Activated CD8-positive, alpha-beta memory T cell treated with anti-CD3 and anti-CD28 coated beads for 1 hour (primary cell): ENCODE results near the gene PYGO2.

Source experiments
- DNase-seq, 2 donors: peaks; one replicate each; pipeline ENCODE4 v3.0.0-alpha.2; 2020; ENCODE audit warnings: low read depth in 1 of 2; ENCODE audit errors: extremely low read depth in 1 of 2

Gene PYGO2, protein sequence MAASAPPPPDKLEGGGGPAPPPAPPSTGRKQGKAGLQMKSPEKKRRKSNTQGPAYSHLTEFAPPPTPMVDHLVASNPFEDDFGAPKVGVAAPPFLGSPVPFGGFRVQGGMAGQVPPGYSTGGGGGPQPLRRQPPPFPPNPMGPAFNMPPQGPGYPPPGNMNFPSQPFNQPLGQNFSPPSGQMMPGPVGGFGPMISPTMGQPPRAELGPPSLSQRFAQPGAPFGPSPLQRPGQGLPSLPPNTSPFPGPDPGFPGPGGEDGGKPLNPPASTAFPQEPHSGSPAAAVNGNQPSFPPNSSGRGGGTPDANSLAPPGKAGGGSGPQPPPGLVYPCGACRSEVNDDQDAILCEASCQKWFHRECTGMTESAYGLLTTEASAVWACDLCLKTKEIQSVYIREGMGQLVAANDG

DNA sequence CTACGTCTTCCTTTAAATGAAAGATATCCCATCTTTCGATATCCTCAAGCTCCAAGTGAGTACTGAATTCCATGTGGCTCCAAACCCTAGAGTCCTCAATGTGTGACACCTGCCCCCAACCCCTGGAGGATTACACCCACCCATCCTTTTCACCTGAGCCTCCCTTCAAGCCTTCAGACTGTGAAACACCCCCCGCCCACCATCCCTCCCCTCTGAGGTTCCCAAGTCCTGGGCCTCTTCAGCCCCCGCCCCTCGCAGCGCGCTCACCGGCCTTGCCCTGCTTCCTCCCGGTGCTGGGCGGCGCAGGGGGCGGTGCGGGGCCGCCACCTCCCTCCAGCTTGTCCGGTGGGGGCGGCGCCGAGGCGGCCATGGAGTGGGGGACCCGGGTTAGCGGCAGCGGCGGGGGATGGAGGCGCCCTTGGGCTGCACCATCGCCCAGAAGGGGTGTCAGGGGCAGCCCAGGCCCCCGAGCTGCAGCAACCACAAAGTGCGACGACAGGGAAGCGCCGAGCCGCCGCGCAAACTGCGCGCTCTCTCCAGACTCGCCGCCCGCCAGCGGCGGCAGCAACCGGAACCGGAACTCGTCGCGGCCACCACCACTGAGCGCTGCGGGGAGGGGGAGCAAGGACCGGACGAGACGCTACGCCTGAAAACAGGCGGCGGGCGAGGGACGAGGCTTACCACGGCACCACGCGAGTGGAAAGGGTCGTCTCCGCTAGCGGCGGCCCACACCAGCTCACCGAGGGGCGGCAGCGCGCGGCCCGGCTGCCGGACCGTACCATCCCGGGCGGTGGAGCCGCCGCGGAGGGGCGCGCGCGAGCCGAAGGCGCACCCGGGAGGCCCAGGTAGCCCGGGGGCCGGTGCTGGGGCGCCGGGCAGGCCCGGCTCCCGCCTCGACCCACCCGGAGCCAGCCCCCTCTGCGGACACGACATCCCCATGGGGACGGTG, at the start of gene PYGO2:
Gene PYGO2, minus strand, starts transcription at position 576 of the 949 bp plus-strand sequence. Its CDS starts 206 bp downstream, at position 370.
- DNase-seq = peak; percentile 51 to 69

DNA sequence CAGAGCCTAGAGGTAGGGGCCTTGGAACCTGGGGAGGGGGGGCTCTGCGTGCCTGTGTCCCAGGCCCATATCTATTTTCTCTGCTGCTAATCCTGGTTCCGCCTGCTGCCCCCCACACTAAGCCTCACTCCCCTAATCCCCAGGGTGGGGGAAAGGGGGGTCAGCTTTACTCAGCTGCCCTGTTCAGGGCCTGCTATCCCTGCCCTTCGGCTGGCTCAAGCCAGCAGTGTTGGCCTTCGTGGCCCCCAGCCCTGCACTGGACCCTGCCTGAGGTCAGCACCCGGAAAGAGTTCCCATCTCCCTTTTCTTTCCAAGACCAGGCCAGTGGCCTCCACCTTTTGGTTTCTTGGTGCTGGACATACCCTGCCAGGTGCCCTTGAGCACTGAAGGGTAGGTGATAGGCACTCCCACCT, 49.4 kb upstream of the PYGO2 start:
- DNase-seq = no peak

DNA sequence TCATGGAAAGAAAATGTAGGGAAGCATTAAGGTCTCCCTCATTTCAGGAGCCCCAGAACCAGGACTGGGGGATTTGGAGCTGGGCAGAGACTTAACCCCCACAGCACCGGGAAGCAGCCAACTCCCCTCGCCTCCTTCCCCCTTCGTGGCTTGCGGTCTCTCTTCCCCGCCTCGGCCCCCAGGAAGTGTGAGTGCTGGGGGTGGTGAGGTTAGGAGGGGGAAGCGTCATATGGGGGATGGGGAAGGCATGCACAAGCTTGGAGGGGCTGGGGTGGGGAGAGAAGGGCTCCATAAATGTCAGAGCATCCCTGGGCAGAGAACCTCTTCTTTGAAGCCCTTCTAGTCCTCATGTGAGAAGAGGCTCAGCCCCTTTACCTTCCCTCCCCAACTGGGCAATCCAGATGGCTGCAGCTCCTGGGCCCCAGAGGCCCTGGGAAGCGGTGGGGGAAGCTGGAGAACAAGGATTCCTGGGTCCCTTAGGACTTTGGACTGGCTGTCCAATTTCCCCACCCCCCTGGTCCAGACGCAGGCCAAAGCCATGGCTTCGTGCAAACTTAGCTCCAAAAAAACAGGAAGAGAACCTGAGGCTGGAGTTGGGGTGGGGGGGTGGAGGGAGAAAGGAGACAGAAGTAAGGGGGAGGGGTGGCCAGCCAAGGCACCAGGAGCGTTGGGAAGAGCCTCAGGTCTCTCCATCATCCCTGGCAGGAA, 48.8 kb upstream of the PYGO2 start:
- DNase-seq = no peak

DNA sequence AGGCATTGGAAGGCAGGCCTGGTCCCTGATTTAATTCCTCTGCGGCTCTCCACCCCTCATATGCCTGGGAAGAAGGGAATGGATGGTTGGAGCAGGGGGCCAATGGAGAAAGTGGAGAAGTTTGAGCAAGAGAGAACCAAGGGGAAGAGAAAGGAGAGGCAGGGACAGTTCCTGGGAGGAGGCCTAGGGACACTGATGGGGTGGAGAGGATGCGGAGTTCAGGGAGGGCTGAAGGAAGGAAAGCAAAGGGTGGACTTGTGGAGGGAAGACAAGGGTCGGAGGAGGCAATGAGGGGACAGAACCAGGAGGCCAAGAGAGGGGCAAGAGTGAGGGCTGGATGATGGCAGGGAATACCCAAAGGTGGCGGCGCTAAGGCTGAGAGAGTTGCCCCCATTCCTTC, 48.2 kb upstream of the PYGO2 start:
- DNase-seq = no peak

DNA sequence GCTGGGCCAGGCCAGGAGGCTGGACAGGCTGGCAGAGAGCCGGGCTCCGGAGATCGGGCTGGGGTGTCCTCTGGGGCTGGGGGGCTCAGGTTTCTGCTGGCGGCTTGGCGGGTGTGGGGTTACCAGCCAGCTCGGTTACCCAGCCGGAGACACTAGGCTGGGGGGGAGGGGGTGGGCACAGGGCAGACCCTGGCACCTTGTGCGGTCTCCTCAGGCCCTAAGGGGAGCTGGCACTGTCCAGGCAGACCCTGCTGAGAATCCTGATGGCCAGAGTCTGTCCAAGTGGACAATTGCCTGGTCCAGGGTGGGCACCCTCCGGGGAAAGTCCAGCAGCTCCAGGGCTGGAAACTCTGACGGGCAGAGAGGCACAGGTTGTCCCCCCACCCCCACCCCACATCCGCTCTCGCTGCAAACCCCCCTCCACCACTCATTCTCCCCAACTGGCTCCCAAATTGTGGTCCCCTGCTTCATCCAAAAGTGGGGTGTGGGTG, 47.7 kb upstream of the PYGO2 start:
- DNase-seq = no peak

DNA sequence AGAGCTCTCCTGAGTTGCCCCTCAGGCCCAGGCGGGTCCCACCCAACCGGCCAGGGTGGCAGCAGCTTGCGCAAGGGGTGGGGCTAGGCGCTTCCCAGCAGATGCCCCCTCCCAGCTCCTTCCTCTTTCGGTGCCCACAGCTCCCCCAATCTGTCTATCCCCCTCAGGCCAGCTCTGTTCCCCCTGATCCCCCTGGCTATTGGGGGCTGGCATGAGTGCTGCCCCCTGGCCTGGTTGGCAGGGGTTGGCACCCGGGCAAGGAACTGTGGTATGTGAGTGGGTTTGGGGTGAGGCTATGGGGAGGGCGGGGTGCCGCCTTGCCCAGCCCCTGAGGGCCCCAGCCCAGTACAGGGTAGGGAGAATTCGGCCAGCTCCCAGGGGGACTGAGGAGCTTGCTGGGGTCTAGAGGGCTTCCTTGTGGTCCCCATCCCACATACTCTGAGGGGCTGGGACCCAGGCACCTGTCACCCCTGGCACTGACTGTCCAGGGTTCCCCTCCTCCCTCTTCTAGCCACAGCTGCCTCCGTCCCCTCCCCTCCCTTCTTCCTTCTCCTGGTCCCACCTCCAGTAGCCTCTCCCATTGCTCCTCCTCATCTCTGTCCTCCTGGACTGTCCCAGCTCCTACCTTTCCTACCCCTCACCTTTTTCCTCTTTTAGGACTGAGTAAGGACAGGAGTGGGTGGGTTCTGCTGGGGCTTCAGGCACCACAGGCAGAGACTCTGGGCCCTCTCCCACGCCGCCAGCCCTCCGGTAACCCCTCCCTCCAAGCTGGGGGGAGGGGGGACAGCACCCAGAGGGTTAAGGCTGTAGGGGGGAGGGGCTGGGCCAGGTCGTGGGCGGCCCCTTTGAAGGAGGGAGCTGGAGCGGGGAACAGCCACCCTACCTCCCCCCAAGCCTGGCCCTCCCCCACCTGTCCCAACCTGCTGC, 46.7 kb upstream of the PYGO2 start:
- DNase-seq = no peak

DNA sequence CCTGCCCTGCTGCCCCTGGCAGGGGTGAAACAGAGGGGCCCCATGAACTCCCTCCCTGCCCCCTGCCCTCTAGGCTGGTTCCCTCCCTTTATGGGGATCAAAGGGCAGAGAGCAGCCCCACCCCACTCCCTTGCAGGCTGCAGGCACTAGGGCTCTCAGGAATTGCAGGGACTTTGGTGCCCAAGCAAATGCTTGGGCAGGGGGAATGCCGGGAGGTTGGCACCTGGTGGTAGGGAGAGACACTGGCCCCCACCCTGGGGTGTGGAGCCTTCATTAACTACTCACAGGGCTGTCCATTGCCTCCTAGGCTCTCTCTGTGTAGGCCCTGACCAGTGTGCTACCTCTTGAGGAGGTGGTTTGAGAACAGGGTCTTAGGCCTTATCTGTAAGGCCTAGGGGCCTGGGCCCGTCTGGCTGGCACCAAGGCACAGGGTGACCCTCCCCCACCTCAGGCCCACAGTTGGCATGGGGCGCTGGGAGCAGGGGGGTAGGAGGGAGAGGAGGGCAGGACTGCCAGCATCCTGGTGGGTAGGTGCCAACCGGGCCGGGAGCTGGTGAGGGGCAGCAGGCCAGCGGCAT, 45.8 kb upstream of the PYGO2 start:
- no peak for DNase-seq

DNA sequence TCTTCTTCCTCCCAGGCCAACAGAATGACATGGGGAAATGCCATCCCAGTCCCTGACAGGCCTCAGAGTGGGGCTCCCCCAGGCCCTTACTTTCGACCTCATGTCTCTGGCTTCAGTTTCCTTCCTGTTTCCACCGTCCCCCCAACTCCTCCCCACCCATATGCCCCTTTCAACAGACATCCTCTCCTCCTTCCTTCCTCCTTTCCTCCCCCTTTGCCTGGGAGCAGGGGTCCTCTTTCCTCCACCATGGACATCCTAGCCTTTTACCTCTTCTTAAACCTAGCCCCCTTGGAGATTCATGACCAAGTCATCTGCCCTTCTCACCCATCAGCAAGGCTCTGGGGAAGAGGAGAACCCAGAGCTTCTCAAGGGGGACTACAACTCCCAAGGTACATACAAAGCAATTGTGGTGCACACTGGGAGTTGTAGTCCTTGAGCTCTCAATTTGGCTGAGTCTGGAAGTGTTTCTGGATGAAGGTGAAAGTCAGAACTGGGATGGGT, 45.1 kb upstream of the PYGO2 start:
- no peak for DNase-seq

DNA sequence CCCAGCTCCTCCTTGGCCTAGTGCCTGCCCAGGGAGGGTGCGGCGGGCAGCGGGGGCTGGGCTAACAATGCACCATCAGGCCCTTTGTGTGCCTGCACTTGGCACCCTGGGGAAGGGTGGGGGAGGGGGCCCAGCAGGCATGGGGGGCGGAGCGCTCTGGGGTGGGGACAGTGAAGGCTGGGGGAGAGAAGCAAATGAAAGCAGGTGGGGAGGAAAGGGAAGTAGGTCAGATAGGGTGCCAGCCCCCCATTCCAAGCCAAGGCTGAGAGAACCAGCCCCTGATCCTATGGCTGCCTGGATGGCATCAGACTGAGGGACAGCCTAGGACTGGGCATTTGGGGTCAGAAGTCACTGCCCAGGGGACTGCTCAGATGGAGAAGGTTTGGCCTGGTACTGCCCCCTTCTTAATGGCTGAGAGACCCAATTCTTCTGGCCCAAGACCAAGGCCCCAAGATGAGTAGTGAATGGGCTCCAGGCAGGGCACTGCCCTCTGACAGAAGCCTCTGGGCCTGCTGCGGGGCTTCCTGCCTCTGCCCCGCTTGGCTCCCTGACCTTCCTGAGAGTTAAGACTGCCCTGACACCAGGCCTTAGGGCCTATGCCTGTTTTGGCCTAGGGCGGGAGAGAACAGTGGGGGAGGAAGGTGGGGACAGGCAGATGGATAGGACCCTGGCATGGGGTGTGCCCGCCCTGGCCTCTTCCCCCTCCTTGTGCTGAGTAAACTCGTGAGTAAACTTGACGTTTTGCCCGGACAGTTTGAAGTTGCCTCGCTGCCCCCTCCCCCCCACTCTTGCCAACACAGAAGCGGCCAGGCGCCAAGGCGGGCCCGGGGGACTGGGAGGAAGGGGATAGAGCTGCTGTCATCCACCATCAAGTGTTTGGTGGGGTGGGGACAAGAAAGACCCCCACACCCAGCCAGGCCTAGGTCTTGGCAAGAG, 43.8 kb upstream of the PYGO2 start:
- no peak for DNase-seq

DNA sequence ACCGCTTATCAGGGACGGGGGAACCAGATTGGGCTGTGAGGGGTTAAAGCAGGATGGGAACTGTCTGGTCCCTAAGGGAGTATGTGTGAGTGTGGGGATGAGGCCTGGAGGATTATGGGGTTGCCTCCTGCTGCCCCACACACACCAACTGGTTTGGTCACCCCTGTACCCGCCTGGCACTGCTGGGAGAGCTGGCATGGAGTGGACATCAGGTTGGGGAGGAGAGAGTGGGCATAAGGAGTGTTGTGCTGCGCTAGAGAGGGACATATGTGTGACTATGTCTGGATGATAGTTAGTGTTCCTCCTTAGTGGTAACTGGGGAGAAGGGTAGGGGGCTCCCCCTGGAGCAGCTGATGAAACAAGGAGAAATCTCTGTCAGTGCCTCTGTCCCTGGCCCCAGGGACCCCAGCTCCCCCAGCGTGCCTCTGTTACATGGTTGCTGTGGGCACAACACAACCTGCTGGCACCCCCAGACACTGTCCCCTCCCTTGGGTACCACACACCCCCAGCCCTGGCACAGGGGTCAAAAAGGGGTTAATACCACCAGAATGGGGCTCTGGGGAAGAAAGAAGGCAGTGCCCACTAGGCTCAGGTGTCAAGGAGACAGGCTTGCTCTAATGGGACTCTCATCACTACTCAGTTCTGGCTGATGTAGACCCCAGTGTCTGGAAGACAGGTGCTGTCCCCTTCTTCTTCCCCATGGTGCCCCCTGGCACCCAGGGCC, 42.9 kb upstream of the PYGO2 start:
- no peak for DNase-seq

DNA sequence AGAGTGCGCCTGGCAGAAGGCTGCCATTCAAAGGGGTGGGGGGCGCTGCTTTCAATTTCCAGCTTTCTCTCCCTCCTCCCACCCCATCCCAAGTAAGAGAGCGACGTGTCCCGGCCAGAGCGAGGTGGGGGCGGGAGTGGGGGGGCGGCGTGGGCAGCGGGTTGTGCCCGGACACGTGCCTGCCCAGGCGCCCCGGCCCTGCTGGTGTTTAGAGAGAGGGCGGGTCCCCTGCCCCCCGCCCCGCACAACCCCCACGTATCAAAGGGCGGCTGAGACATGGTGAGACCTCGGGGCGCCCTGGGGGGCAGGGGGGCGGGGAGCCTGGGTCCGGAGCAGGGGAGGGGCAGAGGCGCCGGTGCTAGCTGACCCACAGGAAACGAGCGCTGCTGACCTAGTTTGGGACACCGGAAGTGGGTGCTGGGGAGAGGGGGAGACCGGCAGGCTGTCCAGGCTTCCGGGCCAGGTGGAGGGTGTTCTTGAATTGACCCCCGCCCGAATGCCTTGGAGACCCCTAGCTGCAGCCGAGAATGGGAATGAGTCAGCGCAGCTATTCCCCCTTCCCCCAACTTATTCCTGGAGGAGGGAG, 42.3 kb upstream of the PYGO2 start:
- DNase-seq = no peak

DNA sequence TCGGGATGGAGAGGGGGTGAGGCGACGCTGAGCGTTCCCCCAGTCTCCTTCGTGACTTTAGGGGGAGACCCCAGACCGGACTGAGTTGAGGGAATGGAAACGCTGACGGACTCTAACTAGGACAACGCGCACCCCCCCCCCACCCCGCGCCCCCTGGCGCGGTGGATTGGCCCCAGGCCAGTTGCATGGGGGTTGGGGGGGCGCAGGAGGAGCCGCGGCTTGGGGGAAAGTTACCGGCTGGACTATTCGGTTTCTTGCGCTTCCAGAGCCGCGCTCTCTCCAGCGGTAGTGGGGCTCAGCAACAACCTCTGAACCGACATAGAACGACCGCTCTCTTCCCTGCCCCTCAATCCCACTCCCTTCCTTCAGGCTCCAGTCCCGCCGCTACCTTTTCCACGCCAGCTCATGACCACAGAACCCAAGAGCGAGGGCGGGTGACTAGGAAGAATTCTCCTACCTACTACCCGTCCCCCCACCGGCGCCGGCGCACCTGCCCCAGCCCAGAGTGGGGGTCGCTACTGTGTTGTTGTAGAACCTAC, 41.7 kb upstream of the PYGO2 start:
- no peak for DNase-seq

DNA sequence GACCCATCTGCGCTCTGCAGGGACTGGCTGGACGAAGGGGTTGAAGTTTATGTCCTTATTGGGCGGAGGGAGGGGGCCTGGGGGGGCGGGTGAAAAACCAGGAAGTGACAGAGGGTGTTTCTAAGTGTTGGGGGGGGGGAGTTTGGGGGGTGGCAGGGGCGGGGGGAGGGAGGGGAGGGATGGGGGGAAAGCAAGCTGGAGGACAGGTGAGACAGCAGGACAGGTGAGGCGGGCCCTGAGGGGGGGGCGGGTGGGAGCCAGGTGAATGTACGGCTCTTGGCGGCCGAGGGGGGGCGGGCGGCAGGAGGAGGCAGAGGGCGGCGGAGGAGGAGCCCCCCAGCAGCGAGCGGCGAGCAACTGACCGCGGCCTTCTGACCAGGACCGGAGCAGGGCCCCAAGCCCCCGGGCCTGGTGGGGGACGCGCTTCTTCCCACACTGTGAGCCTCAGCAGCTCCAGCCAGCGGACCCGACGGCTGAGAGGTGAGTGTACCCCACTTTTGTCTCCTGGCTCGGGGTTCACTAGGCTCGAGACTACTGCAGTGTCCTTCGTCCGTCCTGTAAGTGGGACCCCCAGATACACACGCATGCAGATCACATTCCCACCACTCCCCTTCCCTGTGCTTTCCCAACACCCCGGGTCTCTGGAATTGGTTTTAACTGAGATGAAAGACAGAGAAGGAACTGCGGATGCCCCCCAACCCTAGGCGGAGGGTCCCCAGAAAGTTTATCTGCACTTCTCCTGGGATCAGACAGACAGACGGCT, 41.1 kb upstream of the PYGO2 start, which contains the start of gene ZBTB7B:
Gene ZBTB7B, plus strand, starts transcription at position 339 of the 763 bp plus-strand sequence. CDS start 11,859 bp downstream, outside the sequence.
- no peak for DNase-seq

DNA sequence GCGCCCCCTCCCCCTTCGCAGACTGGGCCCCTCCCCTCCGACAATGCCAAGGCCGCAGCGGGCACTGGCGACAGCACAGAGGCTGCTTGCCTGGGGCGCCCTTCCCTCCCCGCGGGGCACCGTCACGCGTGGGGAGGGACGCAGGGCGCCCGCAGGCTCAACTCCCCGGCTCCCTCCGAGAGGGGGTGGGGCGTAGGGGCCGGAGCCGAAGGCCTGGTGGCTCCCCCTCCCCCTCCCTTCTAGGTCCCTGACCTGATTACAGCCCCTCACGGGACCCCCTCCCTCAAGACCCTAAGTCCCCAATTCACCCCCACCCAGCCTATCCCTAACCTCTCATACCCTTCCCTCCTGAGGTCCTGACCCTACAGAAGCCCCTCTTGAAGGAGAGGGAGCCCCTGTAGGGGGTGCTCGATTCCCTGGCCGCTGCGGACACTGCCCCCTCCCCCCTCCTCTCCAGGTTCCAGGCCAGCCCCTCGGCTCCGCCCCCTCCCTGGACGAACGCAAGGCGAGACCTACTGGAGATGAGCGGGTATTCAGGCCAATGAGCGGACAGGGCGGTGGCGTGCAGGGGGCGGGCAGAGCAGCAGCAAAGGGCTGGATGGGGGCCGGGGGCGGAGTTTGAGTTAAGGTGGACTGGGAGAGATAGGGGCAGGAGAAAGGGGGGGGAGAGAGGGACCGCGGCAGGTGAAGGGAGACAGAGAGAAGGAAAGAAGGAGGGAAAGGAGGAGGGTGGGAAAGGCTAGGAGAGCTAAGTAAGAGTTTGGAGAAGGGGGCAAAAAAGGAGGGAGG, 40.3 kb upstream of the PYGO2 start:
- DNase-seq = peak; percentile 93 to 96

DNA sequence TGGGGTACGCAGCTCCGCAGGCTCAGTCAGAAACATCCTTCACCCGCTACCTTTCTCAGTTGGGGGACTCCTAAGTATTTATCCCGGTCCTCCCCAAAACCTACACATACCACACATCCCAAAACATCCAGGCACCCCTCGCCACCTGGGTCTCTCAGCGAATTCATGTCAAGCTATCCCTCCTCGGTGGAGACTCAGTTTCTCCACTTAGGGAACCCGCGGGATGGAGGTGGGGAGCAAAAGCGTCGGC, 39.8 kb upstream of the PYGO2 start:
- DNase-seq = no peak
